ENCODE measurements around the gene CARD18.
"Not testable (repeated sequence)": the region's sequence is repeated elsewhere in the genome, so short reads cannot be mapped to it uniquely, and the experiment has no call there.

CARD18 gene

GRCh38 chr11:105132716-105133511 lies 6.7 kb downstream of the CARD18 start:
- DNase-seq = no peak

- no peak for DNase-seq
Measured at GRCh38 chr11:105130189-105130813, 9.3 kb downstream of the CARD18 start.

GRCh38 chr11:105124756-105125155 lies 14.8 kb downstream of the CARD18 start:
- DNase-seq = no peak

DNA sequence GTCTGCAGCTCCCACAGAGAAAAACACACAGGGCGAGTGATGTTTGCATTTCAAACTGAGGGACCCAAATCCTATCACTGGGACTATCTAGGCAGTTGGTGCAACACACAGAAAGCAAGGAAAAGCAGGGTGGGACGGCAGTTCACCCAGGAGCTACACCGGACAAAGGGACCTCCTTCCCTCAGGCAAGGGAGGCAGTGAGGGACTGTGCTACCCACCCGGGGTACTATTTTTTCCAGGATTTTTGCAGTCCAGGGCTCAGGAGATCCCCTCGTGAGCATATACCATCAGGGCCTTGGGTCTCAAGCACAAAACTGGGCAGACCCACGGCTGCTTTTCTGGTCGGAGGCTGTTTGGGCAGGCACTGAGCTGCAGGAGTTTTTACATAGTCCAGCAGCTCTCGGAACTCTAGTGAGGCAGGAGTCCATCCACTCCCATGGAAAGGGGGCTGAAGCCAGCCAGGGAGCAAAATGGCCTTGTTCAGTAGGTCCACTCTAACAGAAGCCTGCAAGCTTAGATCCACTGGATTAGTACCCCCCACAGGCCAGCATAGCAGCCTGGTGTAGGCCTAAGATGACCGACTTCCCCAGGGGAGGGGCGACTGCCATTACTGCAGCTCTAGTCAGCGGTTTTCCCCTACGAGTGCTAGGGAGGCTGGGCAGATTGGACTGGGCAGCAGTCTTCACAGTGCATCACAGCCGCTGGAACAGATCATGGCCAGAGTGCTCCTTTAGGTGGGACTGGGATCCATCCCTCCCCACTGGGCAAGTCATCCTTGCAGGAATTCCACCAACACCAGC lies 28.2 kb downstream of the CARD18 start:
- DNase-seq = no peak

DNA sequence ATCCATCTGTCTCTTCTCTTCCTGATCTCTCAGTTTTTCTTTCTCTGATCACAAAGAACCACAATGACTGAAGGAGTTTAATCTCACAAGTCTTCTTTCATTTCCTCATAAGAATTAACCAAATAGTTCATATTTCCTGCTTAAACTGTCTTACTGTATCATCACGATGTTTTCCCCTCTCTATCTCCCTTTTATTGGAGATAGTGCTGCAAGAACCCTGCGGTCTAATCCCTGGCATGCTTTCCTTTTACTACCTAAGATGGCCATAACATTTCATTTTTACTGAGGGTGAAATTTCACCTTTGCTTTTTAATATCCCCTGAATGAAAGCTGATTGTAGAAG lies 28.9 kb downstream of the CARD18 start:
- no peak for DNase-seq

DNA sequence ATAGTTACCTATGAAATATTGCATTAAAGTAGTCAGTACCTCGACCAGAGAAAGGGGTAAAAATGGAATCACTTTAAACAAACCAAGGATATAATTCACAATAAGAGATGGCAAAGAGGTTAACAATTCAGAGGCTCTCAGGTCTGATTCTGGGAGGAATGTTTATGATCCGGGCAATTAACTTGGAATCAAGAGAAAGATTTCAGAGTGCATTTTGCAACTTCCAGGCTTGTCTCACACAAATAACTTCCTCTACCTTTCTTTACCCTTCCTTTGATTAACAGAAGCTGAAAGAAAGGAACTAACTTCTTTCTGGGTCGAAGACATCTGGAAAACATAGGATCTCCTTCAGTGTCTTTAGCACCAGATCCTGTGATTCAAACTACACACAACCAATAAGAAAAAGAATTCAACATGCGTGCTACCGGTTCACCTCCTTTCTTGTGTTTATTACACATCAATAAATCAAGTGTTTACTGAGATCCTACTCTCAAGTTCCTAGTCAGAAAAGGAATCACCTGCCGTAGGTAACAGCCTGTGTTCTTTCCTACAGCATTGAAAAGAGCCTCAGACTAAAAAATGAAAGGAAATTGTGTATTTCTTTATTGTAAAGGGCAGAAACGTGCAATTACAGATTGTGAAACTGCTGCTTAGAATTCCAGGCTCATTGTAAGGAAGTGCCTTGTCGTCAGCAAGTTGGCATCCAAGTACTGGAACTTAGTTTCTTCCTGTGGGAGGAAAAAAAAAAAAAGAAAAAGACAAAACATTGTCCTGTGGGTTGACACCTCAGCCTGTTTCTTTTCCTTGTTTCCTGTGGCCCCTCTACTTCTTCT lies 29.5 kb downstream of the CARD18 start:
- no peak for DNase-seq

DNA sequence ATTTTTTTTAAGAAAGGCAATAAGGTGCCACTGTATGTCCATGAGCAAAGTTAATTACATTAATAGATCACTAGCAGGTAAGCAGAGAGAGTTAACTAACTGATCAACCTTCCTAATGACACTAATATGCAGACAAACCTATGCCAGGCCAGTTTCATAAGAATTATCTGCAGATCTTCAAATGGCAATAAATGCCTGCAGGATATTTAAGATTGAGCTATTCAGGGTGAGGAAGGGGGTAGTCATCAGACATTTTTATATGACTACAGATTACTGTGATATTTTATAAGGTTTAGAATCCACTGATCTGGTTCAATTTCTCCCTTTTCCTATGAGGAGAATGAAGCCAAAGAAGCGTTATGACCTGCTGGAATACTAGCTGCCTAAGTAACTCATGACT lies 30.2 kb downstream of the CARD18 start:
- no peak for DNase-seq

GRCh38 chr11:105108247-105108646 lies 31.3 kb downstream of the CARD18 start:
- DNase-seq = no peak

DNA sequence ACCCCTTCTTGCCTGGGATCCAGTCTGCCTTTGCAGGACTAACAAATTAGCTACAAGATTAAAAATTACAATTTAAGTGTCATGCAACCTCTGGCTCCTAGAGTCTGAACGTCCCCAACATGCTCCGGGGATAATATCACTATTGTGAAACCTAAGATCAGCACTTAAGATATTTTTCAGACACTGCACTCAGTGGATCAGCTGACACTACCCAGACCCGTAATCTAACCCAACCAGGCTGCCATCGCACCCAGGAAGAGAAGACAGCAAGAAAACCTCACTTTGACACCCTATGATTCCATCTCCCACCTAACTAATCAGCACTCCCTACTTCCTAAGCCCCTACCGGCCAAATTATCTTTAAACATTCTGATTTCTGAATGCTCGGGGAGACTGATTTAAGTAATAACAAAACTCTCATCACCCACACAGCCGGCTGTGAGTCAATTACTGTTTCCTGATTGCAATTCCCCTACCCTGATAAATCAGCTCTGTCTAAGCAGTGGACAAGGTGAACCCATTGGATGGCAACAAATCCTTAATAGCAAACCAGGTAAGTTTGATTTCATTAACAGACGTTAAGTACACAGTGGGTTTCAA lies 32.2 kb downstream of the CARD18 start:
- DNase-seq = not testable (repeated sequence)

- no peak for DNase-seq
Measured at GRCh38 chr11:105106140-105106539, 33.4 kb downstream of the CARD18 start.

- no peak for DNase-seq
Measured at GRCh38 chr11:105104292-105104691, 35.3 kb downstream of the CARD18 start.

DNA sequence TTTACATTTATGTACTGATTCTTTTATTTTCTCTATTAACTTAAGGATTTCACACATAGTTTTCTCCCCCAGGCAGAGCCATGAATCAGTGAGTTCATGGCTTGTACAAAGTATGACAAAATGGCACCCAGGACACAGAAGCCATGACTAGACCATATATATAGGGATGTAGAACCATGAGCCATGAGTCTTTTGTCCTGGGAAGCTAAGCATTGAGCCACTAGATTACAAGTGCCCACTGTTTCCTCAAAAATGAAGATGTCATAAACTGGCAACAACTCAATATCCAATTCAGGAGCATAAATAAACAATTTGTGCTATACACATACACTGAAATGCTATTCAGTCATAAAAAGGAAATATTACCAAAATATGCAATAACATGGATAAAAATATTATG lies 36.2 kb downstream of the CARD18 start:
- DNase-seq = no peak

DNA sequence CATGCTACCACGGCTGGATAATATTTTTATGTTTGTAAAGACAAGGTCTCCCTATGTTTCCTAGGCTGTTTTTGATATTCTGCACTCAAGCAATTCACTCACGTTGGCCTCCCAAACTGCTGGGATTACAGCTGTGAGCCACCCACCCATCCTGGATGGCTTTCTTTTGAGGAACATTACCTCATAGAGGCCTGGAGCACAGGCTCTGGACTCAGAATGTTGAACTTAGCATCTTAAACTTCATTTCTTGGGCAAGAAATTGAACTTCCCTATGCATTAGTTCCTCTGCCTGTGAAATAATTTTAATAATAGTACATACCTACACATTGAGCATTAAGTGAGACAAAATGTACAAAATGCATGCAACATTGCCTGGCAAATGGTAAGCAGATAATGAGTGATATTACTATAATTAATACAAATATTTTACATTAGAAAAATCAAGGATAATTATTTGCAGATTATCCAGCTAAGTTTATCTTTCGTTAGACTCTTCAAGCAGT lies 37.4 kb downstream of the CARD18 start:
- DNase-seq = not testable (repeated sequence)

DNA sequence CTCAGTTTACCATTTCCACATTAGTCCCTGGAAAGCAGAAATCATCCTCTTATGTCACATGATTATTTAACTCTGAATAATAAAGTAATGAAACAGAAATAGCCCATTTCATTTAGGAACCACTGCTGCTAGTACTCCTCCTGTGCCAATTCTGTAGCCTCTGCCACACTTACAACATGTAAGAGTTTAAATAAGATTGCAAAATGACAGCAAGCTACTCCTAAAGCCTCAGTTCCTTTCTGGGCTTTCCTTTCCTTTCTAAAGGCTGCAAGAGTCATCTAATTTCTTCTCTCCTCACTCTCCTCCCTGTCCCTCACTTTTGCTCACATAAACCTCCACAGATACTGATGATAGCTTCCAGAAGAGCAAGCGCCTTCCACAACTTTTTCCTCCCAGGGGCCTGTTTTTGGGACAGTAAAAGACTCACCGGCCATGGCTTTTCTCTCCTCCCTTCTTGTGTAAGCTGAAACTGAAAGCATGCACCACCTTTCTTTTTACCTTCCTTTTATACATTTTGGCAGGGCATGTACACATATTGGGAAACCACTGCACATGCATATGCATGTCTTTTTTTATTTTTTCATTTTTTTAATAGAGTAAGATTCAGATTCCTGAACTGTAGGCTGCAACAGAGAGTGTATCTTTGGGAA lies 38.5 kb downstream of the CARD18 start:
- no peak for DNase-seq

DNA sequence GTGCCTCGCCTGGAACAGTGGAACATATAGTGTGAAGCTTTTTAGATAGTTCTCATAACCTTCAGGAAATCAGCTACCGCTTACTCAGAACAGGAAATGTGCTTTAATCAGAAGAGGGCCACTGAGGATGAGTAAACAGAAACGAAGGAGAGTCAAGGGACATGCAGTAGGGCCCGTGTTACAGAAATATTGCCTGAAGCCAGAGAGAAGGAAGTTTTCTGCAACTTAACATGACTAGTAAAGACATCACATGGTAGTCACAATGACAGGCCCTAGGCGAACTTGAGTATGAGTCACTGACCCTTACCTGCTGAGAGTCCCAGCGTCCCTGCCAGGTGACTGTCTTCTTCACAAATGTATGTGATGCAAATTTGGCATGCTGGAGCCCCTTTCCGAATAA lies 39.4 kb downstream of the CARD18 start:
- no peak for DNase-seq

- DNase-seq = not testable (repeated sequence)
Measured at GRCh38 chr11:105099594-105099993, 40.0 kb downstream of the CARD18 start.

DNA sequence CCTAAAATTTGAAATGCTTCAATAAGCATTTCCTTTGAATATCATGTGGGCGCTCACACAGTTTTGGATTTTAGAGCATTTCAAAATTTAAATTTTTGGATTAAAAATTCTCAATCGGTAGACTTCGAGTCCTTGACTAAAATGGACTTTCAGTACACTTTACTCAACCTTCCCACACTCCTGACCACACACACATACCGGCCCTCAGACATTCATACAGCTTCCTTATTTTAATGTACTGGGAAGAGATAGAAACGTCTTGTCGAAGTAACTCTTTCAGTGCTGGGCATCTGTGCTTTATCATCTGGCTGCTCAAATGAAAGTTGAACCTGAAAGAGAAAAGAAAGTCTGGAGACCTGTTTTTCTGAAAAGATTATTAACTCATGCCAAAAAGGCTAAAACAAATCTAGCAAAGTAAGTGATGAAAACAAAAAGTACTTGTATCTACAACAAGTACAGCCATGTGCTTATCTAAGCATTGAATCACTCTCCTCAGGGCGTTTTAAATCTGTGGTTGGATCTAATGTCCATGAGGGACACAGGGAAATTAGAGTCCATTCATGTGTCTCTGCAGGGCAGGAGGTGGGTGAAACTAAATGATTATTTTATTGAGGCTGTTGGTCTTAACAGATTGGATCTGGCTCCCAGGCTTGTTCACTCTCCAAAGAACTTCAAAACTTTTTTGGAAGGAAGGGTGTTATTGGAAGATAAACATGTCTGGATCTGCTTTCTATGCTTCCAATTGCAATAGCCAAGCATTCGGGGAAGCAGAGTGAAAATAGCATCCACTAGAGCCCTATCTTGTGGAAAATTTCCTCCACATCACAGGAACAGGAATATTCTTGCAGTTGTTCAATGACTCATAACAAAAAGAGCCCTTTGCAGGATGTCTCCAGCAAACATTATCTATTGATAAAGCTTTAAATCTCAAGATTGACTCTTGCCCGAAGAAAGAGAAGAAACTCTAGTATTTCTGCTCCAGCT lies 47.0 kb downstream of the CARD18 start:
- DNase-seq = no peak
